CD8-positive, alpha-beta memory T cell (primary cell): ENCODE results near the gene PIAS2. TPM values are rescaled to one million over a fixed set of nuclear protein-coding genes. Genes with fewer than 3 reads are reported as not detected.

Experiments
- CTCF ChIA-PET: fragments of 350-600 bp; sonication (Branson Sonifier 250); formaldehyde crosslinking; loops from one replicate; lab custom pipeline; 2021; ENCODE audit warnings: antibody characterized with exemption; lab: Charles Lee
- POLR2A ChIA-PET: fragments of 350-600 bp; sonication (Branson Sonifier 250); formaldehyde crosslinking; loops from one replicate; lab custom pipeline; 2021; ENCODE audit warnings: antibody characterized with exemption; lab: Charles Lee
- DNase-seq, 5 donors: peaks; one replicate each; pipeline versions ENCODE4 v3.0.0 to v3.0.0-alpha.2; 2020 to 2022; ENCODE audit warnings: mixed read lengths in 1 of 5
- H3K27ac ChIP-seq: one replicate; pipeline ENCODE4 v1.7.0; 2013; ENCODE audit warnings: low read depth, mild to moderate bottlenecking, low read length, moderate library complexity
- H3K27me3 ChIP-seq: 2 replicates; pipeline ENCODE4 v1.7.0; 2013; ENCODE audit warnings: low read length, mild to moderate bottlenecking; ENCODE audit not compliant: insufficient read depth, poor library complexity, severe bottlenecking
- H3K36me3 ChIP-seq: 2 replicates; pipeline ENCODE4 v1.7.0; 2013; ENCODE audit warnings: mild to moderate bottlenecking, low read length, moderate library complexity; ENCODE audit not compliant: insufficient read depth
- H3K4me1 ChIP-seq: 2 replicates; pipeline ENCODE4 v1.7.0; 2013; ENCODE audit warnings: mild to moderate bottlenecking, low read length, moderate library complexity; ENCODE audit not compliant: insufficient read depth
- H3K4me3 ChIP-seq: 2 replicates; pipeline ENCODE4 v1.7.0; 2013; ENCODE audit warnings: mild to moderate bottlenecking, low read length
- H3K9me3 ChIP-seq: 2 replicates; pipeline ENCODE4 v1.7.0; 2013; ENCODE audit warnings: mild to moderate bottlenecking, low read length
- H3K27ac Mint-ChIP-seq, 8 donors: one replicate each; pipeline ENCODE4 v1.8.0; 2020 to 2021; ENCODE audit warnings: mixed read lengths in 8 of 8, mild to moderate bottlenecking in 6 of 8, inconsistent platforms in 3 of 8, moderate library complexity in 3 of 8
- H3K27me3 Mint-ChIP-seq, 2 donors: one replicate each; pipeline ENCODE4 v1.8.0; 2020 to 2021; ENCODE audit warnings: mixed read lengths in 2 of 2, mild to moderate bottlenecking in 1 of 2, moderate library complexity in 1 of 2
- H3K36me3 Mint-ChIP-seq, 3 donors: one replicate each; pipeline ENCODE4 v1.8.0; 2020 to 2021; ENCODE audit warnings: mixed read lengths in 3 of 3, inconsistent platforms in 1 of 3, mild to moderate bottlenecking in 1 of 3
- H3K4me1 Mint-ChIP-seq, 3 donors: one replicate each; pipeline ENCODE4 v1.8.0; 2020 to 2021; ENCODE audit warnings: mixed read lengths in 3 of 3, inconsistent platforms in 1 of 3, mild to moderate bottlenecking in 1 of 3
- H3K4me3 Mint-ChIP-seq, 7 donors: one replicate each; pipeline ENCODE4 v1.8.0; 2020 to 2021; ENCODE audit warnings: mixed read lengths in 7 of 7, mild to moderate bottlenecking in 6 of 7, moderate library complexity in 4 of 7, inconsistent platforms in 2 of 7
- H3K9me3 Mint-ChIP-seq, 5 donors: one replicate each; pipeline ENCODE4 v1.8.0; 2020 to 2022; ENCODE audit warnings: mixed read lengths in 5 of 5, mild to moderate bottlenecking in 3 of 5, moderate library complexity in 2 of 5, inconsistent platforms in 1 of 5
- polyA plus RNA-seq: library from polyadenylated mRNA; unstranded; fragments of 300-500 nt; fragmentation: Illumina TruSeq; gene quantifications from one replicate; pipeline ENCODE4 v1.2.3, GENCODE V29; 2021
- total RNA-seq, 2 experiments: library from RNA; stranded (reverse); gene quantifications; one replicate each; pipeline ENCODE4 v1.2.3, GENCODE V29; 2021

PIAS2 gene
- total and polyA plus RNA-seq, 3 experiments from 2014 or later: 18.6 to 25.8 (median 25.1) TPM

DNA sequence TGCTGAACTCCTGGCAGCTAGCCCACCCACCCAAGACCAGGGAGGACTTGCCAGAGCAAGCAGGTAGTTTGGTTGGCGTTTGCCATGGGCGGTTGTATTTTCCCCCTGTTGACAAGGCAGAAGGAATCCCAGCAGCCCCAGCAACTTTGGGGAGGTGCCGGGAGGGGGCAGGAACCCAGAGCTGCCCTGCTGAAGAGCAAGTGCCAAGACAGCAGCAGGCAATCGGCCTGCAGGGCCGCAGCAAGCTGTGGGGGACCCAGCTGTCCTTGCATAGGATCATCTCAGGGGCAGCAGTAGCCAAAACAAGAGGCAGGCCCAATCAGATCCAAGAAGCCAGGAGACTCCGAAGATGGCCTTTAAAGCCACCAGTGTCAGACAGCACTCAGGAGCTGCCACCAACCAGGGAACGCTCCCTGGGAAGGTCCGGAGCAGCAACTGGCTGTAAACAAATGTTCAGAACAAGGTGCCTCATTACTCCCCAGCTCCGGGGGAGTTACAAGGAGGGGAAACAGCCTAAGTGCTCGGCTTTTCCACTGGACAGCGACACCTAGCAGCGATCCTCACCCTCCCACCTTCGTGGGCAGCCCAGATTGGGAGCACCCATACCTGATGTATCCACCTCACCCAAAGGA is 162.5 kb downstream of the PIAS2 start:
- Mint-ChIP-seq H3K4me3 (peak overlapping the region in 1 of 7 donors; percentile 13), H3K36me3 (no peaks in the 10 kb centered on the region), H3K27me3 (peaks cover 38 to 54% of the 10 kb centered on the region in 2 donors), H3K27ac (peak overlapping the region in 1 of 8 donors; percentile 41), H3K4me1 (peaks cover 11 to 24% (median 12%) of the 10 kb centered on the region in 3 donors), H3K9me3 (no peaks in the 10 kb centered on the region)
- Histone ChIP-seq H3K9me3 (no peaks in the 10 kb centered on the region), H3K27me3 (peaks cover 8% of the 10 kb centered on the region), H3K36me3 (no peaks in the 10 kb centered on the region), H3K4me3 (no peak overlapping the region), H3K27ac (no peak overlapping the region), H3K4me1 (no peaks in the 10 kb centered on the region)
- CTCF ChIA-PET: no interaction called here
- POLR2A ChIA-PET: no interaction called here
- no peak for DNase-seq

DNA sequence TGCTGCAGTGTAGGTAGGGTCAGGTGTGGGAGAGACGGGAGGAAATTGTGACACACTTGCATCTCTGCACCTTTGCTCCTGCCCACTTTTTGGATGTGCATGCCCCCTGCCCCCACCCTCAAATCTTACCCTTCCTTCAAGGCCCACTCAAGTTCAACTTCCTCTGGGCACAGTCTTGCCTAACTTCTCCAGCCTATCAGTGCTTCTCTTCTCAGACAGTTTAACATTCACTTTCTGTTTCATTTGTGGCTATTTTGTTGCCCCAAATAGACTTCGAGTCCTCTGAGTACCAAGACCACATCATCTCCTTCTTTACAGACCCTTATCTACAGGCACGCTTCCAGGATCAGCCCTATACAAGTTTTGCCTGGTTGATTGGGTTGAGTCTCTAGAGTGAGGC is 163.1 kb downstream of the PIAS2 start:
- Mint-ChIP-seq H3K27ac (peak overlapping the region in 1 of 8 donors; percentile 41), H3K36me3 (no peaks in the 10 kb centered on the region), H3K9me3 (no peaks in the 10 kb centered on the region), H3K27me3 (peaks cover 35 to 48% of the 10 kb centered on the region in 2 donors), H3K4me3 (no peak overlapping the region), H3K4me1 (peaks cover 11 to 24% (median 12%) of the 10 kb centered on the region in 3 donors)
- Histone ChIP-seq H3K4me1 (no peaks in the 10 kb centered on the region), H3K27me3 (peaks cover 8% of the 10 kb centered on the region), H3K27ac (no peak overlapping the region), H3K4me3 (no peak overlapping the region), H3K9me3 (no peaks in the 10 kb centered on the region), H3K36me3 (no peaks in the 10 kb centered on the region)
- ChIA-PET CTCF (no interaction called here), POLR2A (no interaction called here)
- DNase-seq: no peak

Other genes with a start within 250 kb of the PIAS2 start
- gene ST8SIA5, start 160.5 kb downstream of the PIAS2 start, total RNA-seq: not detected
- 0.23 TPM for gene ST8SIA5, start 160.5 kb downstream of the PIAS2 start, polyA plus RNA-seq
- under 1 TPM; 0.82 to 0.98 TPM for gene KATNAL2, start 95 bp upstream of the PIAS2 start, total RNA-seq
- 0.54 TPM for gene KATNAL2, start 95 bp upstream of the PIAS2 start, polyA plus RNA-seq
- gene ELOA2, start 118.1 kb upstream of the PIAS2 start, total RNA-seq: not detected
- not detected for gene ELOA2, start 118.1 kb upstream of the PIAS2 start, polyA plus RNA-seq
- 10 to 100 TPM; 25.6 to 27.3 TPM for gene HDHD2, start 233.0 kb upstream of the PIAS2 start, total RNA-seq
- 45.7 TPM for gene HDHD2, start 233.0 kb upstream of the PIAS2 start, polyA plus RNA-seq